MG63 (cell line): ENCODE measurements around the gene DIP2A. TPM values are rescaled to one million over a fixed set of nuclear protein-coding genes. Genes with fewer than 3 reads are reported as not detected.
A peak's percentile ranks its signal among the peaks of the same experiment; 100 is the strongest.
"Not testable (repeated sequence)": the region's sequence is repeated elsewhere in the genome, so short reads cannot be mapped to it uniquely, and the experiment has no call there.

Experiments used
- DNase-seq: peaks from one replicate; pipeline ENCODE4 v3.0.0-alpha.2; 2020
- H3K27me3 ChIP-seq: fragments of 250-450 bp; sonication (Bioruptor Pico); 2 replicates; pipeline ENCODE4 v1.5.1; 2020; ENCODE audit warnings: mild to moderate bottlenecking, moderate library complexity
- H3K36me3 ChIP-seq: fragments of 250-450 bp; sonication (Bioruptor Pico); 2 replicates; pipeline ENCODE4 v1.5.1; 2020; ENCODE audit warnings: mild to moderate bottlenecking, moderate library complexity
- H3K4me3 ChIP-seq: fragments of 250-450 bp; sonication (Bioruptor Pico); 2 replicates; pipeline ENCODE4 v1.5.1; 2020; ENCODE audit warnings: mild to moderate bottlenecking, moderate library complexity
- H3K9me3 ChIP-seq: fragments of 250-450 bp; sonication (Bioruptor Pico); 2 replicates; pipeline ENCODE4 v1.5.1; 2020; ENCODE audit warnings: mild to moderate bottlenecking, moderate library complexity
- total RNA-seq: library from RNA; depleted of rRNA; stranded (reverse); fragments of >200 nt; shearing (Covaris generic); gene quantifications from 2 replicates; pipeline ENCODE4 v1.2.3, GENCODE V29; 2014; ENCODE audit warnings: low replicate concordance

DIP2A gene
- total RNA-seq, 1 experiment from 2014 or later: 15.9 TPM

- H3K4me3 ChIP-seq, H3K27me3 ChIP-seq, H3K9me3 ChIP-seq: not testable (repeated sequence)
- peak; percentile 38 for DNase-seq
- peaks cover 41% of the 10 kb centered on the region for H3K36me3 ChIP-seq
Observed at GRCh38 chr21:46527393-46527792, 68.7 kb downstream of the DIP2A start.

GRCh38 chr21:46527801-46528200 is 69.1 kb downstream of the DIP2A start:
- no peak overlapping the region for H3K4me3 ChIP-seq
- peaks cover 45% of the 10 kb centered on the region for H3K36me3 ChIP-seq
- DNase-seq: no peak
- H3K27me3 ChIP-seq: no peaks in the 10 kb centered on the region
- no peaks in the 10 kb centered on the region for H3K9me3 ChIP-seq

GRCh38 chr21:46532080-46532479 is 73.4 kb downstream of the DIP2A start:
- peaks cover 69% of the 10 kb centered on the region for H3K36me3 ChIP-seq
- H3K27me3 ChIP-seq: no peaks in the 10 kb centered on the region
- H3K4me3 ChIP-seq: no peak overlapping the region
- DNase-seq: no peak
- H3K9me3 ChIP-seq: no peaks in the 10 kb centered on the region

- DNase-seq: no peak
- Histone ChIP-seq H3K9me3 (no peaks in the 10 kb centered on the region), H3K4me3 (no peak overlapping the region), H3K36me3 (peaks cover 67% of the 10 kb centered on the region), H3K27me3 (no peaks in the 10 kb centered on the region)
Observed at GRCh38 chr21:46537026-46537425, 78.3 kb downstream of the DIP2A start.

- H3K36me3 ChIP-seq: peaks cover 68% of the 10 kb centered on the region
- H3K27me3 ChIP-seq: no peaks in the 10 kb centered on the region
- no peak overlapping the region for H3K4me3 ChIP-seq
- no peak for DNase-seq
- H3K9me3 ChIP-seq: no peaks in the 10 kb centered on the region
Observed at GRCh38 chr21:46538262-46538661, 79.6 kb downstream of the DIP2A start.

- H3K4me3 ChIP-seq: no peak overlapping the region
- H3K36me3 ChIP-seq: peaks cover 69% of the 10 kb centered on the region
- no peaks in the 10 kb centered on the region for H3K27me3 ChIP-seq
- no peaks in the 10 kb centered on the region for H3K9me3 ChIP-seq
- DNase-seq: no peak
Observed at GRCh38 chr21:46538851-46539666, 80.4 kb downstream of the DIP2A start.

- Histone ChIP-seq H3K27me3 (no peaks in the 10 kb centered on the region), H3K4me3 (no peak overlapping the region), H3K9me3 (no peaks in the 10 kb centered on the region), H3K36me3 (peaks cover 62% of the 10 kb centered on the region)
- no peak for DNase-seq
Observed at GRCh38 chr21:46540087-46540710, 81.5 kb downstream of the DIP2A start.

- H3K27me3 ChIP-seq: no peaks in the 10 kb centered on the region
- H3K36me3 ChIP-seq: peaks cover 65% of the 10 kb centered on the region
Observed at GRCh38 chr21:46542588-46543124, 84.0 kb downstream of the DIP2A start.

GRCh38 chr21:46543306-46543705 is 84.6 kb downstream of the DIP2A start:
- Histone ChIP-seq H3K36me3 (peaks cover 69% of the 10 kb centered on the region), H3K27me3 (no peaks in the 10 kb centered on the region), H3K9me3 (no peaks in the 10 kb centered on the region), H3K4me3 (no peak overlapping the region)
- DNase-seq: no peak

More at GRCh38 chr21:46542588-46543124, 84.0 kb downstream of the DIP2A start:
- H3K9me3 ChIP-seq: no peaks in the 10 kb centered on the region
- DNase-seq: no peak
- no peak overlapping the region for H3K4me3 ChIP-seq

GRCh38 chr21:46544003-46544402 is 85.3 kb downstream of the DIP2A start:
- no peaks in the 10 kb centered on the region for H3K27me3 ChIP-seq
- H3K36me3 ChIP-seq: peaks cover 73% of the 10 kb centered on the region
- no peak for DNase-seq
- no peak overlapping the region for H3K4me3 ChIP-seq
- H3K9me3 ChIP-seq: no peaks in the 10 kb centered on the region

GRCh38 chr21:46544824-46545223 is 86.1 kb downstream of the DIP2A start:
- peaks cover 72% of the 10 kb centered on the region for H3K36me3 ChIP-seq

GRCh38 chr21:46545363-46545762 is 86.7 kb downstream of the DIP2A start:
- H3K27me3 ChIP-seq: no peaks in the 10 kb centered on the region
- DNase-seq: no peak

More at GRCh38 chr21:46544824-46545223, 86.1 kb downstream of the DIP2A start:
- no peak for DNase-seq
- no peaks in the 10 kb centered on the region for H3K27me3 ChIP-seq
- H3K9me3 ChIP-seq: no peaks in the 10 kb centered on the region
- H3K4me3 ChIP-seq: no peak overlapping the region

GRCh38 chr21:46545911-46546310 is 87.2 kb downstream of the DIP2A start:
- no peaks in the 10 kb centered on the region for H3K27me3 ChIP-seq
- no peaks in the 10 kb centered on the region for H3K9me3 ChIP-seq
- no peak for DNase-seq
- peaks cover 69% of the 10 kb centered on the region for H3K36me3 ChIP-seq
- no peak overlapping the region for H3K4me3 ChIP-seq

More at GRCh38 chr21:46545363-46545762, 86.7 kb downstream of the DIP2A start:
- Histone ChIP-seq H3K9me3 (no peaks in the 10 kb centered on the region), H3K36me3 (peaks cover 71% of the 10 kb centered on the region), H3K4me3 (no peak overlapping the region)

- Histone ChIP-seq H3K4me3 (no peak overlapping the region), H3K27me3 (no peaks in the 10 kb centered on the region), H3K36me3 (peaks cover 64% of the 10 kb centered on the region), H3K9me3 (no peaks in the 10 kb centered on the region)
- DNase-seq: no peak
Observed at GRCh38 chr21:46546799-46547198, 88.1 kb downstream of the DIP2A start.

- Histone ChIP-seq H3K9me3 (no peaks in the 10 kb centered on the region), H3K27me3 (no peaks in the 10 kb centered on the region), H3K36me3 (peaks cover 64% of the 10 kb centered on the region), H3K4me3 (no peak overlapping the region)
- DNase-seq: no peak
Observed at GRCh38 chr21:46549650-46550049, 91.0 kb downstream of the DIP2A start.

- no peak for DNase-seq
- Histone ChIP-seq H3K36me3 (peaks cover 64% of the 10 kb centered on the region), H3K9me3 (no peaks in the 10 kb centered on the region), H3K4me3 (no peak overlapping the region), H3K27me3 (no peaks in the 10 kb centered on the region)
Observed at GRCh38 chr21:46550116-46550941, 91.6 kb downstream of the DIP2A start.
